H4 (cell line): ENCODE results near the gene TM4SF1. TPM values are rescaled to one million over a fixed set of nuclear protein-coding genes. Genes with fewer than 3 reads are reported as not detected.
"Not testable (repeated sequence)": the region's sequence is repeated elsewhere in the genome, so short reads cannot be mapped to it uniquely, and the experiment has no call there.

Experiments
- DNase-seq: peaks from one replicate; pipeline ENCODE4 v3.0.0-alpha.2; 2015; ENCODE audit warnings: low spot score
- total RNA-seq: library from RNA; depleted of rRNA; stranded (reverse); fragments of >200 nt; shearing (Covaris generic); gene quantifications from 2 replicates; pipeline ENCODE4 v1.2.3, GENCODE V29; 2014

TM4SF1 gene
- total RNA-seq, 1 experiment from 2014 or later: 152 TPM

GRCh38 chr3:149395107-149396089 lies 17.9 kb upstream of the TM4SF1 start:
- DNase-seq: peak; percentile 74

DNA sequence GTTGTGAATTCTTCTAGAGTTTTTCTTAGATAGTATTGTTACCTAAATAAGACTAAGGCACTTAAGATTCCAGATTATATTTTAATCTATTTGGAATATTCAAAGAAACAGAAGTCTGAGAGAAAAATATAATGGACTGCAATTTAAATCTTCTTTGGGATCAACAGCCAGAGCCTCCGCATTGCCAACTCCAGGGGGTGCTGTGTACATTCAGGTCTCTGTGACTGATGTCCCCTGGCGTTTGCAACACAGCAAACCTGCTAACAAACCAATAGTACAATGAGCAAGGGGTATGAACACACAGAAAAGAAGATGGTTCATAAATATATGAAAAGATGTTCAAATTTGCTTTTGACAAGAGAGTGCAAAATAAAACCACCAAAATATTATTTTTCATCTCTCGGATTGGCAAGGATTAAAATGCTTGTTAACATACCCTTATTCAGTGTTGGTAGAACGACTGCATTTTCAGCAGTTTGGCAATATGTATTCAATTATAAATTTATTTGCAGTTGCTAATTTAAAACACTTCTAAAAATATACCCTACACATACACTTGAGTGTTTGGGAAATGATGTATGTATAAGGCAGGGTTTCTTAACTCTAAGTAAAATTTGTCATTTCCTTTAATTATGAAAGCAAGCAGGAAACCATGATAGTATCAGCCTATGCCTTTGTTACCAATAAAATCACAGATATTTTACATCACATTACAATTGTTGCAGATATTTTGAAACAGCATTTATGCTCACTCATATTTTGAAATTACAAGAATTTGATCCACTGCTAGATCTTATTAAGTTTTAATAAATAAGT lies 16.1 kb upstream of the TM4SF1 start:
- DNase-seq: peak; percentile 83

DNA sequence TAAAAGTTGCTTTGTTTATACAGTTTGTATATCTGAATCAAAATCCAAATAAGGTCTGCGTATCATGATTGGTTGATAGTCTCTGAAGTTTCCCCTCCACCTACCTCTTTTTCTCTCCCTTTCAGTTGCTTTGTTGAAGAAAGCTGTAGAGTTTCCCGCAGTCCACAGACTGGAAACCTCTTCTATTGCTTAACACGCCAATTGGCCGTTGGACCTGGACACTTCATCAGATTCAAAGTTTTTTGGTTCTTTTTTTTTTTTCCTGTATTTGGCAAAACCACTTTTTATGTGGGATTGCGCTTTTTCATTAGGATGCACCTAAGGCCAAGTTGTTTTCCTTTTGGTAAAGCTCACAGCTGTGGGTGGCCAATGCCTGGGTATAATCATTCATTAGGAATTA lies 14.5 kb upstream of the TM4SF1 start:
- DNase-seq: no peak

GRCh38 chr3:149390772-149391212 lies 13.3 kb upstream of the TM4SF1 start:
- DNase-seq: no peak

GRCh38 chr3:149390294-149390693 lies 12.8 kb upstream of the TM4SF1 start:
- DNase-seq: no peak

DNA sequence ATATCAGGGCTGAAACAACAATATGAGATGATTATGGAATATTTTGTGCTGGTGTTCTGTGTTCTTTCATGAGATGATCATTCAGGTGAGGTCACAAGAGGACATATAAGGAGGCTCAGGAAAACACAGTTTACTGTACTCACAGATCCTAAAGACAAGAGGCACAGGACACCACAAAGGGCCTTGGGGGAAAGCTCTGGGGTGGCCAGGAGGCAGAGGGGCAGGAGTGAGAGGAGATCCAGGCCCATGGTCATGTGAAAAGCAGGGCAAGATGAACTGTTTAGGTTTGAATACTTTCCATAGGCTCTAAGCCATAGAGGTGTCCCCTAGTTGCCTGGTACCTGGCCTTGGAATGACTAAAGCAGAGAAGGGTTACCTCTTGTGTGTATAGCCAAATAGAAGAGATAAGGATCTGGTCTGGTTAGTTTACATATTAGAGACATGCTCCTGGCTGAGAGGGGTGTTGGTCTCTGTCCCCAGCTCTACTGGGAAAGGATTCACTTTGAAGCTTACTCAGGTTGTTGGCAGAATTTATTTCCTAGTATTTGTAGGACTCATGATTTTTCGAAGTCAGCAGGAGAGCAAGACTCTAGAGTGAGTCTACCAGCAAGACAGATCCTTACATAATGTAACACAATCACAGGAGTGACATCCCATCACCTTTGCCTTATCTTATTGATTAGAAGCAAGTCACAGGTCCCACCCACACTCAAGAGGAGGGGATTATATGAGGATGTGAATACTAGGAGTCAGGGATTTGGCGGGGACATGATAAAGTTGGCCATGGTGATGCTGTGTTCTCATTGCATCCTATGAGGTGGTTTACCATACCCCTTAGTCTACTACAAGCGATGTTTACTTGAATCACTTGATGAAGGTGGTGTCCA lies 11.3 kb upstream of the TM4SF1 start:
- DNase-seq: no peak

DNA sequence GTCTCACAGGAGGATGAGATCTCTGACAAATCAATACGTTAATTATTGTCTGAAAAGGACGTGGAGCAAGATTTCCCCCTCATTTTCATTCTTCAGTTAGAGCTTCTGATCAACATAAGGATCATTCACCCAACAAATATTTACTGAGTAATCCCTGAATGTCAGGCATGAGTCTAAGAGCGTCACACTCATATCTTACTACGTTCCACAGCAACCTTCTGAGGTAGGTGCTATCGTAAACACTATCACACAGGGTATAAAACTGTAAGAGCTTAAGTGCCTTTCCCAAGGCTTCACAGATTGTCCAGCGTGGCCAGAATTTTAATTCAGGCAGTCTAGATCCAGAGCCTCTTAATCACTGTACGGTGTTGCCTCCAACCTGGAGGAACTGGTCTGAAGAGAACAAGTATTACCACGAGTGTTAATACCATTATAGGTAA lies 10.6 kb upstream of the TM4SF1 start:
- no peak for DNase-seq

GRCh38 chr3:149386299-149386606 lies 8.8 kb upstream of the TM4SF1 start:
- DNase-seq: no peak

DNA sequence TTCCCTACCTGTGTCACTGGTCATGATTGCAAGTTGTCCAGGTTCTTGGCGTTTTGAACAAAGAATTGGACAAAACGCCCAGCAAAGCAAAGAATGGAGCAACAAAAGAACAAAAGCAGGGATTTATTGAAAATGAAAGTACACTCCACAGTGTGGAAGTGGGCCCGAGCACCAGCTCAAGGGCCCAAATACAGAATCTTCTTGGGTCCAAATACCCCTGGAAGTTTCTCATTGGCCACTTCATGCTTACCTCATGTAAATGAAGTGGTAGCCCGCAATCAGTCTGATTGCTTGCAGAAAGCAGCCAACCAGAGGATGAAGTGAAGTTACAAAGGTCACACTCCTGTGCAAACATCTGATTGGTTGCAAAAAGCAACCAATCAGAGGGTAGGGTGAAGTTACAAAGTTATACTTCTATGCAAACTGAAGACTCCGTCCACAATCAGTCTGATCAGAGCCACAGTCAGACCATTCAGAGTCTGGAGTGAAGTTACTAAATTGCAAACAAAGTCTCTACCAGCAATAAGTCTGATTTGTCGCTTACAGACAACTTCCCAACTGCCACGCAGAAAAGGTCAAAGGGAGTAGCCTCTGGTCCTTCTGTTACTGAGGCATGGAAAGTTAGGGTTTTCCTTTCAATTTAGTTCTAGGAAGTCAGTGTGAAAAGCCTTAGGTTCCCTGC lies 8.3 kb upstream of the TM4SF1 start:
- no peak for DNase-seq

GRCh38 chr3:149384911-149385321 lies 7.5 kb upstream of the TM4SF1 start:
- peak; percentile 54 for DNase-seq

GRCh38 chr3:149384167-149384566 lies 6.7 kb upstream of the TM4SF1 start:
- no peak for DNase-seq

DNA sequence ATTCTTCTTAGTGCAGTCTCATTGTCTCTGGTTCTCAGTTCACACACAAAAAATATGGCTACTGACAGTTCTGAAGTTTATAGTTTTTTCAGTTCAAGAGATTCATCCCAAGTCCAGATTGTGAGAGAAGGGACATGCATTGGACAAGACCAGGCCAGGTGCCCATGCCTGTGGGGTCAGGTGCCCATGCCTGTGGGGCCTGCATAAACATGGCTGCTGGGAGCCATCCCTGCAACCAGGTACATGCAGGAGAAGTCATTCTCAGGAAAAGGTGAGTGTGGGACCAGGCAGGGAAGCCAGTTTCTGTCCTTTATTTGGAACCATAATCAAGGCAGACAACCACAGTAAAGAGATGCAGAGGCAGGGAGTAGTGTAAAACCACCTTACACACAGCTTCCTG lies 6.3 kb upstream of the TM4SF1 start:
- DNase-seq: no peak

DNA sequence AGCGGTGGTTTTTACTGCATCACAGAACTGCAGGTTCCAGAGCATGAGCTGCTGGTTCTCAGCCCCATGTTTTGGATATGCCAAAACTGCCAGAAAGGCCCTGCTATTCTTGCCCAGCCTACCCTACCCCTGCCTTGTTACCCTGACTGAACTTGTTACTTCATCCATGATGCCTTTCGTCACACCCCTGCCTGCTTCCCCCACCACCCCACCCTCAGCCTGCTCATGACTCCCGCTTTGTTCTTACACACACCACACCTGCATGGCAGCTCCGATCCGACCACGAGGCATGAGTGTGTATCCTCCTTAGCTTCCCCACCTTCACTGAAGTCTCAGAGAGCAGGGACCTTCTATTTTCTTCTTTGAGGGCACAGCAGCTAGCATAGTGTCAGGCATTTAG lies 5.1 kb upstream of the TM4SF1 start:
- no peak for DNase-seq

GRCh38 chr3:149382101-149382467 lies 4.6 kb upstream of the TM4SF1 start:
- no peak for DNase-seq

DNA sequence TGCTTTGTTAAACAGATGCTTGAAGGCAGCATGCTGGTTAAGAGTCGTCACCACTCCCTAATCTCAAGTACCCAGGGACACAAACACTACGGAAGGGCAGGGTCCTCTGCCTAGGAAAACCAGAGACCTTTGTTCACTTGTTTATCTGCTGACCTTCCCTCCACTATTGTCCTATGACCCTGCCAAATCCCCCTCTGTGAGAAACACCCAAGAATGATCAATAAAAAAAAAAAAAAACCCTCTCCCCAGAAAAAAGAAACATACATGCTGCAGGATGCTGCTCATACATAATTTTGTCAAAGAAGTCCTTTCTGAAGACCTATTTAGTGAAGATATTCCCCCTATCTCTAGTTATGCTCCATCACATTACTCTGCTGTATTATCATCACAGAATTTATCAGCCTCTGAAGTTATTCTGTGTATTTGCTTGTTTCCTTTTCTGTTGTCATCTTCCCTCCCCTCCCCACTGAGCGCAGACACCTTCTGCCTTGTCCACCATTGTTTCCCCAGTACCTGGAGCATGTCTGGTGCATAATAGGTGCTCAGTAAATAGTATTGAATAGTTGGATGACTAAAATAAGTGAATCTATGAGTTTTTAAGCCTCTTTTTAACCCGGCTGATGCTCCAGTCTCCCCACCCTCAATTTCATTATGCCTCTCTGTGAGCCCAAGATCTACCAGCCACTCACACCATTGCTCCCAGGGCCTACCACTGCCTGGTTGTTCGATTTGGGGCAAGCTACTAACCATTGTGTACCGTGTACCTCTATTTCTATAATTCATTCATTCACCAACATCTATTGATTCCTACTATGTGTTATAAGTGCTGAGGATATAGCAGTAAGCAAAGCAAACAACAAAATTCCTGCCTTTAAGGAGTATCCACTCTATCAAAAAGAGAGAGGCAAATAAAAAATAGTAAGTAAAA lies 4.0 kb upstream of the TM4SF1 start:
- DNase-seq: no peak

GRCh38 chr3:149380220-149380619 lies 2.8 kb upstream of the TM4SF1 start:
- DNase-seq: not testable (repeated sequence)

- DNase-seq: no peak
Observed at GRCh38 chr3:149378478-149379309, 1.2 kb upstream of the TM4SF1 start.

DNA sequence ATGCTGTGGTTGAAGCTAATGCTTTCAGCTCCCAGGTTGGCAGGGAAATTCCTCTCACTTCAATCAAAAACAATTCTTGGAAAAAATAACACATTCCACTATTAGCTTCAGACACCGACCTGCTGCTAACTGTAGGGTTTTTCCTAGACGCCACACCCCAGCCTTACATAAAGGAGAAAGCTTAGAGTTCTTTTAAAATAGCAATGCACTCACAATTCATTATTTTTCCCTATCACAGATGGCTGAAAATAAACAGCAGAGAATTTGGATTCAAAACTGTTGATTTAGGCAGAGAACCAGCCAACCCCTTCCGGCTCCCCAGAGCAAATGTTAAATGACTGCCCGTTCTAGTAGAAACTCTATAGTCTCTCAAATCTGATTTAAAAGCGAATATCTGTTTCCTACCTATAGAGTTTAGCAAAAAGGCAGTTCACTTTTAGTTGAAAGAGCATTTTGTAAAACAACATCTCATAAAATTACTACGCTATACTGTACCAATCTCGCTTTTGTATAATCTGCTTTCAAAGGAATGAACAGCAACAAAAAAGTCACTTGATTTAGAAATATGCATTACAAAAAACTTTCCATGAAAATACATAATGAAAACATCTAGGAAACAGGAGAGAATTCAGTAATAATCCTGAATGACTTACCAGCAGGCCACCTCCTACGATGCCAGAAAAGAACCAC lies 586 bp downstream of the TM4SF1 start:
- DNase-seq: no peak
